NCI-H2081 (cell line): ENCODE results near the gene SND1.
"Not testable (repeated sequence)": the region's sequence is repeated elsewhere in the genome, so short reads cannot be mapped to it uniquely, and the experiment has no call there.

ENCODE experiments used
- DNase-seq, 2 experiments: peaks; one replicate each; lab custom pipeline; 2025; lab: John Stamatoyannopoulos, UW

The SND1 gene

GRCh38 chr7:127831318-127832219 is 179.6 kb downstream of the SND1 start:
- peak; percentile 61 to 90 for DNase-seq

- no peak for DNase-seq
Observed at GRCh38 chr7:127832592-127832991, 180.6 kb downstream of the SND1 start.

GRCh38 chr7:127833641-127834040 is 181.6 kb downstream of the SND1 start:
- DNase-seq, result no peak

- no peak for DNase-seq
Observed at GRCh38 chr7:127835679-127836078, 183.7 kb downstream of the SND1 start.

- not testable (repeated sequence) for DNase-seq
Observed at GRCh38 chr7:127837816-127838410, 185.9 kb downstream of the SND1 start.

- DNase-seq, result no peak
Observed at GRCh38 chr7:127838816-127839415, 186.9 kb downstream of the SND1 start.

GRCh38 chr7:127840226-127840951 is 188.4 kb downstream of the SND1 start:
- DNase-seq, result no peak

- DNase-seq, result no peak
Observed at GRCh38 chr7:127844165-127844564, 192.2 kb downstream of the SND1 start.

- peak; percentile 20 to 72 for DNase-seq
Observed at GRCh38 chr7:127844707-127845331, 192.8 kb downstream of the SND1 start.

GRCh38 chr7:127845522-127846214 is 193.7 kb downstream of the SND1 start:
- peak; percentile 5 to 36 for DNase-seq

- no peak for DNase-seq
Observed at GRCh38 chr7:127847641-127848040, 195.6 kb downstream of the SND1 start.

GRCh38 chr7:127848241-127848640 is 196.2 kb downstream of the SND1 start:
- DNase-seq, result no peak

GRCh38 chr7:127850195-127850594 is 198.2 kb downstream of the SND1 start:
- no peak for DNase-seq

- DNase-seq, result no peak
Observed at GRCh38 chr7:127854383-127854782, 202.4 kb downstream of the SND1 start.

- DNase-seq, result no peak
Observed at GRCh38 chr7:127857464-127857841, 205.5 kb downstream of the SND1 start.

GRCh38 chr7:127858091-127858914 is 206.3 kb downstream of the SND1 start:
- no peak for DNase-seq

- DNase-seq, result no peak
Observed at GRCh38 chr7:127858915-127859189, 206.9 kb downstream of the SND1 start.

GRCh38 chr7:127859330-127859729 is 207.3 kb downstream of the SND1 start:
- no peak for DNase-seq

GRCh38 chr7:127862525-127862924 is 210.5 kb downstream of the SND1 start:
- DNase-seq, result no peak

- no peak for DNase-seq
Observed at GRCh38 chr7:127863082-127863481, 211.1 kb downstream of the SND1 start.

- DNase-seq, result no peak
Observed at GRCh38 chr7:127865466-127865865, 213.5 kb downstream of the SND1 start.
